SK-N-SH treated with all-trans-retinoic acid at 6 μM for 48 hours (cell line): ENCODE data around the gene AK4.

Experiments used
- PPARA ChIP-seq: fragments of 250-450 bp; sonication (Bioruptor Pico); IDR thresholded peaks from 2 replicates; pipeline ENCODE4 v1.5.0; 2020; ENCODE audit warnings: mild to moderate bottlenecking, borderline replicate concordance
- ZC3H10 ChIP-seq: fragments of 250-450 bp; sonication (Bioruptor Pico); IDR thresholded peaks from 2 replicates; pipeline ENCODE4 v1.5.1; 2021; ENCODE audit warnings: mild to moderate bottlenecking, moderate library complexity
- TF ChIP-seq, protein P1 (sequence below): fragments of 250-450 bp; sonication (Bioruptor Pico); IDR thresholded peaks from 2 replicates; pipeline ENCODE4 v1.5.1; 2020; ENCODE audit warnings: low read depth, mild to moderate bottlenecking, moderate library complexity
- TF ChIP-seq, protein P2 (sequence below): fragments of 250-450 bp; sonication (Bioruptor Pico); IDR thresholded peaks from 2 replicates; pipeline ENCODE4 v1.5.1; 2021; ENCODE audit warnings: mild to moderate bottlenecking, moderate library complexity

DNA sequence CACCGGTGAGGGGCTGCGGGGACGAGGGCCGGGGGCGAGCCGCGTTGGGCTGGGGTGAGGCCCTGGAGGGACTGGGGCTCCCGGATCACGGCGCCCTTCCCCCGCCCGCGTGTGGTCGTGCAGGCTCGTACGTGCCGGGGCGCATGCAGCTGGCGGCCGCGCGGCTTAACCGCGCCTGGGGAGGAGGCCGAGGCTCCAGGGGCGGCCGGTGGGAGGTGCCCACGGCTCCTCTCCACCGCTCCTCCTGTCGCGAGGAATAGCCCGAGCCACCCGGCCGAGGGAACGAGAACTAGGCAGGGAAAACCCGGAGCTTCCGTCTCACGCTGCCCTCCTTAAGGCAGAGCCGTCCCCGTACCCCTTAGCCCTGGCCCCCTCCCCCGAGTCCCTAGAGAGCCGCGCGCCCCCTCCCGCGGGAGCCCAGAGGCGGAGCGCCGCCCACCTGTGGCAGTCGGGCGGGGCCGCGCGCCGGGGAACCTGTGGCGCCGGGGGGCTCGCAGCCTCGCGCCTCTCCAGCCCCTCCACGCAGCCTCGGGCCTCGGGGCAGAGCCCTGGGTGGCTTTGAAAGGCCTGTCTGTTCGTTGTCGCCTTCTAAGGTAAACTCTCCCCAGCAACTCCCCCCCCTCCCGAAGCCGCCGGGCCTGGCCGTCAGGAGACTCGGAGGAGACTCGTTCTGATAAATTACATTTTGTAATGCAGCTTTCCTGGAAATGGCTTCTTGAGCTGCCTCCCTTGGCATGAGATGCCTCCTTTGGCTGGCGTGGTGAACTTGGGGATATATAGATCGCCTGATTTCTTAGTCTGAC, 746 bp downstream of the AK4 start:
- TF ChIP-seq, protein P1, sequence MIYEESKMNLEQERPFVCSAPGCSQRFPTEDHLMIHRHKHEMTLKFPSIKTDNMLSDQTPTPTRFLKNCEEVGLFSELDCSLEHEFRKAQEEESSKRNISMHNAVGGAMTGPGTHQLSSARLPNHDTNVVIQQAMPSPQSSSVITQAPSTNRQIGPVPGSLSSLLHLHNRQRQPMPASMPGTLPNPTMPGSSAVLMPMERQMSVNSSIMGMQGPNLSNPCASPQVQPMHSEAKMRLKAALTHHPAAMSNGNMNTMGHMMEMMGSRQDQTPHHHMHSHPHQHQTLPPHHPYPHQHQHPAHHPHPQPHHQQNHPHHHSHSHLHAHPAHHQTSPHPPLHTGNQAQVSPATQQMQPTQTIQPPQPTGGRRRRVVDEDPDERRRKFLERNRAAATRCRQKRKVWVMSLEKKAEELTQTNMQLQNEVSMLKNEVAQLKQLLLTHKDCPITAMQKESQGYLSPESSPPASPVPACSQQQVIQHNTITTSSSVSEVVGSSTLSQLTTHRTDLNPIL (CRISPR knock-in tag), result no peak
- TF ChIP-seq PPARA (CRISPR knock-in tag) (no peak), ZC3H10 (CRISPR knock-in tag) (no peak)
- TF ChIP-seq, protein P2, sequence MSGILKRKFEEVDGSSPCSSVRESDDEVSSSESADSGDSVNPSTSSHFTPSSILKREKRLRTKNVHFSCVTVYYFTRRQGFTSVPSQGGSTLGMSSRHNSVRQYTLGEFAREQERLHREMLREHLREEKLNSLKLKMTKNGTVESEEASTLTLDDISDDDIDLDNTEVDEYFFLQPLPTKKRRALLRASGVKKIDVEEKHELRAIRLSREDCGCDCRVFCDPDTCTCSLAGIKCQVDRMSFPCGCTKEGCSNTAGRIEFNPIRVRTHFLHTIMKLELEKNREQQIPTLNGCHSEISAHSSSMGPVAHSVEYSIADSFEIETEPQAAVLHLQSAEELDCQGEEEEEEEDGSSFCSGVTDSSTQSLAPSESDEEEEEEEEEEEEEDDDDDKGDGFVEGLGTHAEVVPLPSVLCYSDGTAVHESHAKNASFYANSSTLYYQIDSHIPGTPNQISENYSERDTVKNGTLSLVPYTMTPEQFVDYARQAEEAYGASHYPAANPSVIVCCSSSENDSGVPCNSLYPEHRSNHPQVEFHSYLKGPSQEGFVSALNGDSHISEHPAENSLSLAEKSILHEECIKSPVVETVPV (CRISPR knock-in tag), result no peak
